BJ (cell line): Measurements from ENCODE around the gene RASL10B. TPM values are rescaled to one million over a fixed set of nuclear protein-coding genes. Genes with fewer than 3 reads are reported as not detected.

Experiments used
- CTCF ChIA-PET: fragments of 350-600 bp; formaldehyde crosslinking; extraction: SDS; loops from one replicate; lab custom pipeline; 2021; ENCODE audit warnings: antibody characterized with exemption, inconsistent platforms; lab: Yijun Ruan, JAX
- POLR2A ChIA-PET: fragments of 300-600 bp; sonication (Branson Sonifier 250); formaldehyde crosslinking; extraction: SDS; loops from one replicate; lab custom pipeline; 2021; ENCODE audit warnings: antibody characterized with exemption; lab: Charles Lee
- DNase-seq: peaks from one replicate; pipeline ENCODE4 v3.0.0-alpha.2; 2011; ENCODE audit warnings: low read depth
- H3K27me3 ChIP-seq: 2 replicates; pipeline ENCODE4 v1.6.0; 2011; ENCODE audit warnings: low read length; ENCODE audit not compliant: control insufficient read depth, insufficient read depth
- H3K36me3 ChIP-seq: 2 replicates; pipeline ENCODE4 v1.5.1; 2011; ENCODE audit warnings: low read length; ENCODE audit not compliant: control insufficient read depth, insufficient read depth
- H3K4me3 ChIP-seq: 2 replicates; pipeline ENCODE4 v1.5.1; 2011; ENCODE audit warnings: low read depth, mild to moderate bottlenecking, control low read depth, low read length
- CTCF ChIP-seq: IDR thresholded peaks from 2 replicates; pipeline ENCODE4 v1.5.1; 2011; ENCODE audit warnings: low read depth, mild to moderate bottlenecking, control low read depth, inconsistent platforms, low read length, moderate library complexity; ENCODE audit not compliant: insufficient read depth
- polyA plus RNA-seq: library from polyadenylated mRNA; depleted of rRNA; stranded (reverse); fragments of >200 nt; gene quantifications from 2 replicates; pipeline ENCODE4 v1.2.3, GENCODE V29; 2011

RASL10B gene
- polyA plus RNA-seq, 1 experiment, result 4.5 TPM

DNA sequence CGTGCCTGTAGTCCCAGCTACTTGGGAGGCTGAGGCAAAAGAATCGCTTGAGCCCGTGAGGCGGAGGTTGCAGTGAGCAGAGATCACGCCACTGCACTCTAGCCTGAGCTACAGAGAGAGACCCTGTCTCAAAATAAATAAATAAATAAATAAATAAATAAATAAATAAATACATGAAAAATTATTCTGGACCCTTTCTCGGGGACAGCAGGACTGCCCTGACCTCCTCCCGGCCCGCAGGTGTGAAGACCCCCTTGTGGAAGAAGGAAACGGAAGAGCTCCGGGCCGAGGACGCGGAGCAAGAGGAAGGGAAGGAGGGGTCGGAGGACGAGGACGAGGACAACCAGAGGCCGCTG lies 32.3 kb downstream of the RASL10B start:
- CTCF ChIA-PET, result interaction anchor here (0.6 to 14.9 kb wide), 26 partner anchors 8 to 496 kb away, joined by 3 to 425 read pairs (median 8); partner anchors contain the start of genes GAS2L2, MMP28 and TAF15
- POLR2A ChIA-PET, result interaction anchor here (0.7 to 0.9 kb wide), 2 partner anchors 45 to 196 kb away, joined by 3 to 8 read pairs; partner anchors contain the start of gene TAF15
- DNase-seq, result no peak
- Histone ChIP-seq H3K27me3 (peaks cover 8% of the 10 kb centered on the region), H3K36me3 (no peaks in the 10 kb centered on the region), H3K4me3 (peak overlapping the region; percentile 10; the same call in 1 of the 2 replicates)
- no peak for TF ChIP-seq CTCF

DNA sequence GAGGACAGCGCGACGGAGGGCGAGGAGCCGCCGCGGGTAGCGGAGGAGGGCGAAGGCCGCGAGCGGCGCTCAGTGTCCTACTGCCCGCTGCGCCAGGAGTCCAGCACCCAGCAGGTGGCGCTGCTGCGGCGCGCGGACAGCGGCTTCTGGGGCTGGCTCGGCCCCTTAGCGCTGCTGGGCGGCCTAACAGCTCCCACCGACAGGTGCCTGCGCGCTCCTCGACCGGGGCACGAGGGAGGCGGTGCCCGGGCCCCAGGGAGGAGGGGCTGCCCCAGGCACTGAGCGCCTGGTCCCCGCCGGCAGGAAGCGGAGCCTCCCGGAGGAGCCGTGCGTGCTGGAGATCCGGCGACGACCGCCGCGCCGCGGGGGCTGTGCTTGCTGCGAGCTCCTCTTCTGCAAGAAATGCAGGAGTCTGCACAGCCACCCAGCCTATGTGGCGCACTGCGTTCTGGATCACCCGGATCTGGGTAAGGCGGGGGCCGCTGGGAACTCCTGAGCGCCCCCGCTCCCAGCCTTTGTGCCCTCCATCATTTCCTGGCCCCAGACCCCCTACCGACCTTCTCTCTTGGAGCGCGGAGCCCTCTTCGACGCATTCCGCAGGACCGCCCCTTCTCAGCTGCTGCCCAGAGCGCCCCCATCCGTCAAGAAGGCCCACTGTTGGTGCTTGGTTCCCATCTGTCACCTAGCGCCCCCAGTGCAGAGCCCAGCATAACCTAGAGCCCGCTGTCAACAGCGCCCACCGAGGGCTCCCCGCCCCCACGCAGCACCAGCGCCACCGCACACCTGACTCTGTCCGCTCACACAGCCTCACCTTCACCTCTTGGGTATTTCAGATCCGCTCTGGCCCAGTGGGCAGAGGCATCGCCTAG lies 32.9 kb downstream of the RASL10B start:
- CTCF ChIA-PET, result interaction anchor here (0.6 to 14.9 kb wide), 25 partner anchors 8 to 188 kb away, joined by 3 to 425 read pairs (median 8); partner anchors contain the start of genes GAS2L2, MMP28 and TAF15

DNA sequence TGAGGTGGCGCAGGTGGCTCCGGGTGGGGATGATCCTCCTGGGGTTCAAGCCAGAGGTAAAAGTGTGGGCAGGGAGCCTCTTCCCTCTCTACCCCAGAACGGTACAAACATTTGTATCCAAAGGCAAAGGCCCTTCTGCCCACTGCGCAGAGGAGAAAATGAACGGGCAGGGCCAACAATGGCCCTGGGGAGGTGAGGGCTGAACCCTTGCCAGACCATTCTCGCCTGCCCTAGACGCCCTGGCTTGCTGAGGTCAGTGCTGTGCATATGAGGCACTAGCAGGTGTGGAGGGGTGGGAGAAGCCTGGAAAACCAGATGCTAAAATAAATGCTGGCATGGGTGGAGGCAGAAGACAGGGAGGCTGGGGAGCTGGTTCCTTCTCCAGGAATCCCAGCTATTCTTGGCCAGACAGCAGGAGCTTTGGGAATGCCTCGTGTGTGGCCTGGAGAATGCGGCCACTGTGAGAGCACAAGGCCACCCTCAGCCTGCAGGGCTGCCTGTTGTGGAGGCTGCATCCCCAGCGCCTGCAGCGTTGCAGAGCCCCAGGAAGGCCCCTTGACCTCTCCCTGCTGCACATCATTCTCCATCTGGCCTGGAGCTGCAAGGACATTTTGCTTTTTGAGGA lies 33.8 kb downstream of the RASL10B start:
- POLR2A ChIA-PET, result no interaction called here

More for the DNA sequence above, 32.9 kb downstream of the RASL10B start:
- peak overlapping the region; percentile 34 for H3K4me3 ChIP-seq
- no peak for DNase-seq
- peak; percentile 84 for TF ChIP-seq CTCF
- H3K27me3 ChIP-seq, result peaks cover 11% of the 10 kb centered on the region
- H3K36me3 ChIP-seq, result no peaks in the 10 kb centered on the region
- POLR2A ChIA-PET, result interaction anchor here (0.7 kb wide), 1 partner anchor 45 kb away, joined by 3 read pairs; the partner anchor contains the start of gene TAF15

GRCh38 chr17:35765756-35766488 lies 34.5 kb downstream of the RASL10B start:
- H3K4me3 ChIP-seq, result no peak overlapping the region
- no peaks in the 10 kb centered on the region for H3K36me3 ChIP-seq
- DNase-seq, result no peak
- POLR2A ChIA-PET, result no interaction called here
- TF ChIP-seq CTCF, result no peak
- peaks cover 12% of the 10 kb centered on the region for H3K27me3 ChIP-seq
- CTCF ChIA-PET, result interaction anchor here (1.0 to 14.9 kb wide), 15 partner anchors 8 to 178 kb away, joined by 3 to 425 read pairs (median 18); partner anchors contain the start of genes MMP28 and TAF15

More for the DNA sequence above, 33.8 kb downstream of the RASL10B start:
- no peak for TF ChIP-seq CTCF
- no peak for DNase-seq
- CTCF ChIA-PET, result interaction anchor here (1.0 to 14.9 kb wide), 11 partner anchors 9 to 152 kb away, joined by 3 to 425 read pairs (median 26); partner anchors contain the start of genes GAS2L2, MMP28 and TAF15
- H3K27me3 ChIP-seq, result peaks cover 12% of the 10 kb centered on the region
- H3K36me3 ChIP-seq, result no peaks in the 10 kb centered on the region
- no peak overlapping the region for H3K4me3 ChIP-seq
